ENCODE data around the gene NBPF6. TPM values are rescaled to one million over a fixed set of nuclear protein-coding genes. Genes with fewer than 3 reads are reported as not detected.
"Not testable (repeated sequence)": the region's sequence is repeated elsewhere in the genome, so short reads cannot be mapped to it uniquely, and the experiment has no call there.

NBPF6 gene
- total RNA-seq (1 to 10 TPM; 1.8 to 6.8 TPM), polyA plus RNA-seq (ENCODE audit: insufficient read depth, low read depth, low replicate concordance) (10.7 TPM)
- long read RNA-seq, donor 1 = 0 reads
- long read RNA-seq, donor 2 = 0 reads

DNA sequence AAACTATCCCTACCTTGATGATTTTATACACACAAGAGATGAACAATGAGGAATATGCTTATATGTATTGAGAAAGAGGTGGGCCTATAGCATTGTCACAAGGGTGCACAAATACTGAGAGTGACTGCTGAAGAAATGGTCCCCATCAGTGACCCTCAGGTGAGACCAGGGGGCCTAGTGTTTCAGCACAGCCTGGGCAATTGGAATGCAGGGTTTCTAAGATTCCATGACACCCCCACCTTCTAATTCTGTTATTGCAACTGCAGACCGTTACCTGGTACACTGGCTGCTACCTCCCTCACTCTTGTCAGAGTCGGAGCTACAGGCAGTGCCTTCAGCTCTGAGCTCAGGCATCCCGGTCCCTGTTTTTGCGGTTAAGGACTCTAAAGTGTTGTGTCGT, at the start of gene NBPF6:
NBPF6 (plus strand) TSS at position 301 of the 400 bp plus-strand sequence. CDS start 259 bp downstream, outside the sequence.
- H3K27me3 ChIP-seq; intact Hi-C loops (cut with DNase I; ENCODE audit: low total_unique reads); H3K27ac ChIP-seq; H3K4me3 ChIP-seq; H3K4me1 ChIP-seq; H3K36me3 ChIP-seq (ENCODE audit: low read depth, missing control alignments); DNase-seq; H3K9me3 ChIP-seq: not testable (repeated sequence)
- WGBS, 2 donors = 94% methylated on average over 2 of the region's 5 CpGs; no CpG with 5 or more reads in 1 of the 2 donors

GRCh38 chr1:108411098-108411833, 38.9 kb upstream of the NBPF6 start:
- H3K27me3 ChIP-seq; intact Hi-C loops (cut with DNase I; ENCODE audit: low total_unique reads): not testable (repeated sequence)

GRCh38 chr1:108420129-108420528, 30.0 kb upstream of the NBPF6 start:
- intact Hi-C loops (cut with DNase I; ENCODE audit: low total_unique reads); DNase-seq: not testable (repeated sequence)

More at GRCh38 chr1:108411098-108411833, 38.9 kb upstream of the NBPF6 start:
- no CpG with 5 or more reads among the region's 6 CpGs for WGBS, 2 donors
- DNase-seq; H3K36me3 ChIP-seq (ENCODE audit: low read depth, missing control alignments); H3K9me3 ChIP-seq; H3K4me1 ChIP-seq; H3K4me3 ChIP-seq; H3K27ac ChIP-seq: not testable (repeated sequence)

DNA sequence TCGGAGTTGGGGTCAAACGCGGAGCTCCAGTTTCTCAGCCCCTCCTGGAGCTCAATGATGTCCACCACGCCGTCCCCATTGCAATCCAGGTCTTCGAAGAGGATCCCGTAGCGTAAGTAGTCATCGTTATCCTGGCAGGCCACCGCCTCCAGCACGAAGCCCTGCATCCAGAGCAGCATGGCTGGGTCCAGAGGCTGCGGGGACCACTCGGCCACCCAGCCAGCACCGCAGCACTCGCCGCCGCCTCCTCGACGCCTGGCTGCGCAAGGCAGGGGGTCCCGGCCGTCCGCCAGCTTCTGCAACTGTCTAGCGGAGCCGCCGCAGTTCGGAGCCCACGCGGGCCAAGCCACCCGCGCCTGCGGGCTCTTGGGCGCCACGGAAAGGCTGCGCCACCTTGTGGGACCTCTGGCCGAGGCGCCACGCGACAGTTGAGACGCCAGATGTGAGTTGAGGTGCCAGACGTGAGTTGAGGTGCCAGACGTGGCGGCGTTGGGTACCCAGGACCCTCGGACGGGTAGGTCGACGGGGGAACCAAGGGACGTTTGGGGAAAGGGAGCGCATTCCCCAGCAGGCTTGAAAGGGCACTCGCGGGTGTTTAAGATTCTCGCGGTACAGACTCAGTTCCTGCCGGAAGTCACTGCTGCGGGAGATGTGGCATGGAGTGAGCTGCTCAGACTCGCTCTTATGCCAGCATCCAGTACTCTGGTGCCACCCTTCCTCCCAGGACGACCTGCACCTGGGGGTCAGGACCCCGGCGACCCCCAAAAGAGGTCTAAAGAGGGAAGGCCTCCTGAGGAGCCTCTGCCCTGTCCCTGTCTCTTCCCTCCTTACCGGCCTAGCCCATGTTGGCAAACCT, 28.9 kb upstream of the NBPF6 start:
- no CpG with 5 or more reads among the region's 61 CpGs for WGBS, 2 donors
- H3K27me3 ChIP-seq; H3K4me1 ChIP-seq; DNase-seq; H3K4me3 ChIP-seq; H3K27ac ChIP-seq; H3K9me3 ChIP-seq; intact Hi-C loops (cut with DNase I; ENCODE audit: low total_unique reads); H3K36me3 ChIP-seq (ENCODE audit: low read depth, missing control alignments): not testable (repeated sequence)

More at GRCh38 chr1:108420129-108420528, 30.0 kb upstream of the NBPF6 start:
- H3K4me1 ChIP-seq; H3K4me3 ChIP-seq; H3K36me3 ChIP-seq (ENCODE audit: low read depth, missing control alignments); H3K27me3 ChIP-seq; H3K9me3 ChIP-seq; H3K27ac ChIP-seq: not testable (repeated sequence)
- no CpG with 5 or more reads among the region's 5 CpGs for WGBS, 2 donors

DNA sequence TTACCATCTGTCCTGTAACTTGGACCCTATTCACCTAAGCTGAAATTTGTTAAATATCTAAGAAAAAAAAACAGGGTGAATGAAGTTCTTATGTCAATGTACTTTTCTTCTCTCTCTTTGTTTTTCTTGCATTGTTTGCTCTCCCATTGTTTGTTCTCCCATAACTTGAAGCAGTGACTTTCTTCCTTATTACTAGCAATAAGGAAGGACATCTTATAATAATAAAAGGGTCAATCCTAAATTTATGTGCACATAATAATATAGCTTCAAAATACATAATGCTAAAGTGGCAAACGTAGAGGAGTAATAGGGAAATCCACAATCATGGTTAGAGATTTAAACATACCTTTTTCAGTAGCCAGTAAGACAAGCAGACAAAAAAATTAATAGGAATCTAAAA, 23.3 kb upstream of the NBPF6 start:
- intact Hi-C loops (cut with DNase I; ENCODE audit: low total_unique reads); H3K27ac ChIP-seq; H3K27me3 ChIP-seq; H3K4me1 ChIP-seq; H3K36me3 ChIP-seq (ENCODE audit: low read depth, missing control alignments); H3K9me3 ChIP-seq; DNase-seq; H3K4me3 ChIP-seq: not testable (repeated sequence)
- 60% methylated on average over 1 of the region's 1 CpG; no CpG with 5 or more reads in 1 of the 2 donors for WGBS, 2 donors

GRCh38 chr1:108432002-108432401, 18.1 kb upstream of the NBPF6 start:
- H3K27ac ChIP-seq; H3K4me3 ChIP-seq; H3K27me3 ChIP-seq; intact Hi-C loops (cut with DNase I; ENCODE audit: low total_unique reads); H3K36me3 ChIP-seq (ENCODE audit: low read depth, missing control alignments); DNase-seq; H3K9me3 ChIP-seq; H3K4me1 ChIP-seq: not testable (repeated sequence)
- no CpG with 5 or more reads among the region's 11 CpGs for WGBS, 2 donors

- H3K4me1 ChIP-seq; DNase-seq; H3K27ac ChIP-seq; H3K9me3 ChIP-seq; H3K36me3 ChIP-seq (ENCODE audit: low read depth, missing control alignments); H3K4me3 ChIP-seq; H3K27me3 ChIP-seq; intact Hi-C loops (cut with DNase I; ENCODE audit: low total_unique reads): not testable (repeated sequence)
- no CpG with 5 or more reads among the region's 3 CpGs for WGBS, 2 donors
Measured at GRCh38 chr1:108433404-108433803, 16.7 kb upstream of the NBPF6 start.

- DNase-seq; H3K27ac ChIP-seq; H3K4me3 ChIP-seq; H3K36me3 ChIP-seq (ENCODE audit: low read depth, missing control alignments); H3K4me1 ChIP-seq; intact Hi-C loops (cut with DNase I; ENCODE audit: low total_unique reads); H3K27me3 ChIP-seq; H3K9me3 ChIP-seq: not testable (repeated sequence)
Measured at GRCh38 chr1:108438536-108438935, 11.6 kb upstream of the NBPF6 start.

GRCh38 chr1:108454521-108454920, 4.4 kb downstream of the NBPF6 start:
- H3K36me3 ChIP-seq (ENCODE audit: low read depth, missing control alignments); DNase-seq; H3K27ac ChIP-seq; H3K4me1 ChIP-seq; H3K9me3 ChIP-seq; H3K27me3 ChIP-seq; H3K4me3 ChIP-seq; intact Hi-C loops (cut with DNase I; ENCODE audit: low total_unique reads): not testable (repeated sequence)
- no CpG with 5 or more reads among the region's 2 CpGs for whole genome bisulfite sequencing, 2 donors

DNA sequence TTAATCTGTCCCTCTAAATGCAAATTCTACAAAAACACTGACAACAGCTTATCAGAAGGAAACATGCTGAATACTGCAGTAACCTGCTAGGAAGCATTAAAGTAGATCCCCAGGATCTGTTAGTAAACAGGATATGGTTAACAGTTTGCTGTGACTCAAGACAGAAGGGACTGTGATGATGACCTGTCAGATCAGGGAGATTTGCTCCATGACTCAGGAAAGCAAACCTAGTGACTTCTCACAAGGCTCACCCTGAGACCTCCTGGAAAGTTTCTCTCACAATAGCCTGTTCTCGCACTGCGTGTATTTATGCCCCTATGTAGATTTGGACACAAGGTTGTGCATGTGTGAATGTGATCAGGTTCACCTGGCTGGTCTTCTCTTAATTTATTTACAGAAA, 8.5 kb downstream of the NBPF6 start:
- H3K4me1 ChIP-seq; H3K27me3 ChIP-seq; H3K36me3 ChIP-seq (ENCODE audit: low read depth, missing control alignments); H3K4me3 ChIP-seq; DNase-seq; H3K9me3 ChIP-seq; H3K27ac ChIP-seq; intact Hi-C loops (cut with DNase I; ENCODE audit: low total_unique reads): not testable (repeated sequence)
- WGBS, 2 donors = no CpG with 5 or more reads among the region's 2 CpGs

GRCh38 chr1:108461758-108462157, 11.6 kb downstream of the NBPF6 start:
- intact Hi-C loops (cut with DNase I; ENCODE audit: low total_unique reads); H3K27me3 ChIP-seq; H3K4me3 ChIP-seq; H3K4me1 ChIP-seq; H3K27ac ChIP-seq; H3K36me3 ChIP-seq (ENCODE audit: low read depth, missing control alignments); H3K9me3 ChIP-seq; DNase-seq: not testable (repeated sequence)
- WGBS, 2 donors = no CpG with 5 or more reads among the region's 3 CpGs

- H3K9me3 ChIP-seq; H3K36me3 ChIP-seq (ENCODE audit: low read depth, missing control alignments); H3K4me1 ChIP-seq; H3K27ac ChIP-seq; DNase-seq; H3K27me3 ChIP-seq; H3K4me3 ChIP-seq; intact Hi-C loops (cut with DNase I; ENCODE audit: low total_unique reads): not testable (repeated sequence)
- no CpG with 5 or more reads among the region's 3 CpGs for WGBS, 2 donors
Measured at GRCh38 chr1:108463962-108464361, 13.8 kb downstream of the NBPF6 start.

All from testis (tissue), 5 donors.